Measurements from ENCODE around the gene PGBD5.
A peak's percentile ranks its signal among the peaks of the same experiment; 100 is the strongest.

Gene PGBD5

DNA sequence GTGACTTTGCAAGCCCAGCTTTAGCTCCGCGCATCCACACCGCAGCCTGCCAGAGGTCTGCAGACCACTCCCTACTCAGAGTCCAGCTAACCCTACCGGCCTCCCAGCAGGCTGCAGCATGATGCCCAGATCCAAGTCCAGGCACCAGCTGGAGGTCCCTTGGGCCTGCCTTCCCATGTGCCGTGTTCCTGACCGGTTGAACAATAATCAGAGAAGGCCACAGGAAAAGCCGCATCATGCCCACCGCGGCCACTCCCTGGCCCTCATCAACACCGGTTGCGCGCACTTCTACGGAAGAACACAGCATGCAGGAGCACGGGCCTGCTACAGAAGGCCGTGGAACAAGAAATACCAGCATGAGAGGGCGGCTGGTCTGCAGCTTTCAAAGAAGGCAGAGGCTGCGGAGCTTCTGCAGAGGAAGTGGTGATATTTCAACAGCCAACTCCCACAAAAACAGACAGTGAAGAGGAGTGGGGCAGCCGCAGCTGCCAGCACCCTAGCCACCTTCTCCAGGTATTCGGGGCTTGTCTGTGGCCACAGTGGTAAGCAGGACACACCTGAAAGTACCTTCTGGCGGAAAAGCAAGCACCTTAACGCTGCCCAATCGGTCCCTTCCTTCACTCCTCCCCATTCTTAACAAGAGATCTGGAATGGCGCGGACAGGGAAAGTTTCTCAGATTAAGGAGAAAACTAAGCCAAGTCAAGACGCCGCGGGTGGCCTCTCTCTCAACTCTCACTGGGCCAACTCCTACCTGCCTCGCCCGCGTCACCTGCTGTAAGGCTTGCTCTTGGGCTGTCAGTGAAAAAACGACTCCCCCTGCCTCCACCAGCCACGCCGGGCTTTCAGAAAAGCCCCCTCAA is 1.5 kb downstream of the PGBD5 start:
- TF ChIP-seq, protein P1, sequence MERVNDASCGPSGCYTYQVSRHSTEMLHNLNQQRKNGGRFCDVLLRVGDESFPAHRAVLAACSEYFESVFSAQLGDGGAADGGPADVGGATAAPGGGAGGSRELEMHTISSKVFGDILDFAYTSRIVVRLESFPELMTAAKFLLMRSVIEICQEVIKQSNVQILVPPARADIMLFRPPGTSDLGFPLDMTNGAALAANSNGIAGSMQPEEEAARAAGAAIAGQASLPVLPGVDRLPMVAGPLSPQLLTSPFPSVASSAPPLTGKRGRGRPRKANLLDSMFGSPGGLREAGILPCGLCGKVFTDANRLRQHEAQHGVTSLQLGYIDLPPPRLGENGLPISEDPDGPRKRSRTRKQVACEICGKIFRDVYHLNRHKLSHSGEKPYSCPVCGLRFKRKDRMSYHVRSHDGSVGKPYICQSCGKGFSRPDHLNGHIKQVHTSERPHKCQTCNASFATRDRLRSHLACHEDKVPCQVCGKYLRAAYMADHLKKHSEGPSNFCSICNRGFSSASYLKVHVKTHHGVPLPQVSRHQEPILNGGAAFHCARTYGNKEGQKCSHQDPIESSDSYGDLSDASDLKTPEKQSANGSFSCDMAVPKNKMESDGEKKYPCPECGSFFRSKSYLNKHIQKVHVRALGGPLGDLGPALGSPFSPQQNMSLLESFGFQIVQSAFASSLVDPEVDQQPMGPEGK (CRISPR knock-in tag; IDR thresholded peaks at IDR 0.05; ENCODE audit: borderline replicate concordance): no peak
- TF ChIP-seq ARNTL (CRISPR knock-in tag; IDR thresholded peaks at IDR 0.05; ENCODE audit: borderline replicate concordance, low read depth) (no peak), BACH2 (CRISPR knock-in tag; IDR thresholded peaks at IDR 0.05; ENCODE audit: borderline replicate concordance) (no peak), GLIS3 (CRISPR knock-in tag; IDR thresholded peaks at IDR 0.05) (no peak), ZNF565 (CRISPR knock-in tag; conservative IDR thresholded peaks at IDR 0.05; ENCODE audit: low read depth) (no peak), ZNF70 (CRISPR knock-in tag; IDR thresholded peaks at IDR 0.05) (no peak), ZC3H10 (CRISPR knock-in tag; IDR thresholded peaks at IDR 0.05) (no peak), SNAI2 (CRISPR knock-in tag; IDR thresholded peaks at IDR 0.05) (no peak), ZFP30 (CRISPR knock-in tag; IDR thresholded peaks at IDR 0.05) (no peak)
- peak; percentile 14; the same call in 1 of the 3 replicates for ATAC-seq

DNA sequence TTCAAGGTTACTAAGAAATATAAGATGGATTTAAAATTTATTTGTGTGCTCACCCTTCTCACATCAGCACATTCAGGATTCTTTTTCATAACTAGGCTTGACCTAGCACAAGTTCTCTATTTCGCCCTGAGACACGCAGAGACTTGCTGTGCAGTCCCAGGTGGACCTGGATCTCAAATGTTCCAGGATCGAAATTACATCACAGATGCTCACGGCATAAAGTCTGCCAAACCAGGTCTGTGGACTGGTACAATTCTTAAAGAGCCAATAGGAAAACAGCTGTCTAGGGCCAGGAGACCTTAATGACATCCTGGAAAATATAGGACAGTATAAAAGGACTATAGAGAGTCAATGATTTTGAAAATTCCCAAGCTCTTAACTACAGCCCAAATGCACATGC is 2.2 kb downstream of the PGBD5 start:
- ATAC-seq: no peak

More for the DNA sequence above, 2.2 kb downstream of the PGBD5 start:
- TF ChIP-seq ARNTL (CRISPR knock-in tag; IDR thresholded peaks at IDR 0.05; ENCODE audit: borderline replicate concordance, low read depth) (no peak), TCF4 (CRISPR knock-in tag; IDR thresholded peaks at IDR 0.05; ENCODE audit: borderline replicate concordance) (no peak), GLIS3 (CRISPR knock-in tag; IDR thresholded peaks at IDR 0.05) (no peak), TOX (CRISPR knock-in tag; IDR thresholded peaks at IDR 0.05; ENCODE audit: borderline replicate concordance) (no peak), ZFP30 (CRISPR knock-in tag; IDR thresholded peaks at IDR 0.05) (no peak), PPARA (CRISPR knock-in tag; IDR thresholded peaks at IDR 0.05; ENCODE audit: borderline replicate concordance) (no peak), ZC3H10 (CRISPR knock-in tag; IDR thresholded peaks at IDR 0.05) (no peak), RARB (CRISPR knock-in tag; IDR thresholded peaks at IDR 0.05) (no peak), OSR1 (CRISPR knock-in tag; IDR thresholded peaks at IDR 0.05) (no peak), ZNF70 (CRISPR knock-in tag; IDR thresholded peaks at IDR 0.05) (no peak), ZFP3 (CRISPR knock-in tag; IDR thresholded peaks at IDR 0.05) (no peak), BACH2 (CRISPR knock-in tag; IDR thresholded peaks at IDR 0.05; ENCODE audit: borderline replicate concordance) (no peak), ZNF565 (CRISPR knock-in tag; conservative IDR thresholded peaks at IDR 0.05; ENCODE audit: low read depth) (no peak), CSDC2 (CRISPR knock-in tag; IDR thresholded peaks at IDR 0.05) (no peak), ISL1 (CRISPR knock-in tag; IDR thresholded peaks at IDR 0.05) (no peak), ZNF8 (CRISPR knock-in tag; IDR thresholded peaks at IDR 0.05) (no peak)
- TF ChIP-seq, protein P2, sequence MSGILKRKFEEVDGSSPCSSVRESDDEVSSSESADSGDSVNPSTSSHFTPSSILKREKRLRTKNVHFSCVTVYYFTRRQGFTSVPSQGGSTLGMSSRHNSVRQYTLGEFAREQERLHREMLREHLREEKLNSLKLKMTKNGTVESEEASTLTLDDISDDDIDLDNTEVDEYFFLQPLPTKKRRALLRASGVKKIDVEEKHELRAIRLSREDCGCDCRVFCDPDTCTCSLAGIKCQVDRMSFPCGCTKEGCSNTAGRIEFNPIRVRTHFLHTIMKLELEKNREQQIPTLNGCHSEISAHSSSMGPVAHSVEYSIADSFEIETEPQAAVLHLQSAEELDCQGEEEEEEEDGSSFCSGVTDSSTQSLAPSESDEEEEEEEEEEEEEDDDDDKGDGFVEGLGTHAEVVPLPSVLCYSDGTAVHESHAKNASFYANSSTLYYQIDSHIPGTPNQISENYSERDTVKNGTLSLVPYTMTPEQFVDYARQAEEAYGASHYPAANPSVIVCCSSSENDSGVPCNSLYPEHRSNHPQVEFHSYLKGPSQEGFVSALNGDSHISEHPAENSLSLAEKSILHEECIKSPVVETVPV (CRISPR knock-in tag; IDR thresholded peaks at IDR 0.05): no peak
- TF ChIP-seq, protein P3, sequence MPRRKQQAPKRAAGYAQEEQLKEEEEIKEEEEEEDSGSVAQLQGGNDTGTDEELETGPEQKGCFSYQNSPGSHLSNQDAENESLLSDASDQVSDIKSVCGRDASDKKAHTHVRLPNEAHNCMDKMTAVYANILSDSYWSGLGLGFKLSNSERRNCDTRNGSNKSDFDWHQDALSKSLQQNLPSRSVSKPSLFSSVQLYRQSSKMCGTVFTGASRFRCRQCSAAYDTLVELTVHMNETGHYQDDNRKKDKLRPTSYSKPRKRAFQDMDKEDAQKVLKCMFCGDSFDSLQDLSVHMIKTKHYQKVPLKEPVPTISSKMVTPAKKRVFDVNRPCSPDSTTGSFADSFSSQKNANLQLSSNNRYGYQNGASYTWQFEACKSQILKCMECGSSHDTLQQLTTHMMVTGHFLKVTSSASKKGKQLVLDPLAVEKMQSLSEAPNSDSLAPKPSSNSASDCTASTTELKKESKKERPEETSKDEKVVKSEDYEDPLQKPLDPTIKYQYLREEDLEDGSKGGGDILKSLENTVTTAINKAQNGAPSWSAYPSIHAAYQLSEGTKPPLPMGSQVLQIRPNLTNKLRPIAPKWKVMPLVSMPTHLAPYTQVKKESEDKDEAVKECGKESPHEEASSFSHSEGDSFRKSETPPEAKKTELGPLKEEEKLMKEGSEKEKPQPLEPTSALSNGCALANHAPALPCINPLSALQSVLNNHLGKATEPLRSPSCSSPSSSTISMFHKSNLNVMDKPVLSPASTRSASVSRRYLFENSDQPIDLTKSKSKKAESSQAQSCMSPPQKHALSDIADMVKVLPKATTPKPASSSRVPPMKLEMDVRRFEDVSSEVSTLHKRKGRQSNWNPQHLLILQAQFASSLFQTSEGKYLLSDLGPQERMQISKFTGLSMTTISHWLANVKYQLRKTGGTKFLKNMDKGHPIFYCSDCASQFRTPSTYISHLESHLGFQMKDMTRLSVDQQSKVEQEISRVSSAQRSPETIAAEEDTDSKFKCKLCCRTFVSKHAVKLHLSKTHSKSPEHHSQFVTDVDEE (CRISPR knock-in tag; IDR thresholded peaks at IDR 0.05): no peak
- TF ChIP-seq, protein P4, sequence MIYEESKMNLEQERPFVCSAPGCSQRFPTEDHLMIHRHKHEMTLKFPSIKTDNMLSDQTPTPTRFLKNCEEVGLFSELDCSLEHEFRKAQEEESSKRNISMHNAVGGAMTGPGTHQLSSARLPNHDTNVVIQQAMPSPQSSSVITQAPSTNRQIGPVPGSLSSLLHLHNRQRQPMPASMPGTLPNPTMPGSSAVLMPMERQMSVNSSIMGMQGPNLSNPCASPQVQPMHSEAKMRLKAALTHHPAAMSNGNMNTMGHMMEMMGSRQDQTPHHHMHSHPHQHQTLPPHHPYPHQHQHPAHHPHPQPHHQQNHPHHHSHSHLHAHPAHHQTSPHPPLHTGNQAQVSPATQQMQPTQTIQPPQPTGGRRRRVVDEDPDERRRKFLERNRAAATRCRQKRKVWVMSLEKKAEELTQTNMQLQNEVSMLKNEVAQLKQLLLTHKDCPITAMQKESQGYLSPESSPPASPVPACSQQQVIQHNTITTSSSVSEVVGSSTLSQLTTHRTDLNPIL (CRISPR knock-in tag; IDR thresholded peaks at IDR 0.05; ENCODE audit: low read depth): no peak
- TF ChIP-seq, protein P5, sequence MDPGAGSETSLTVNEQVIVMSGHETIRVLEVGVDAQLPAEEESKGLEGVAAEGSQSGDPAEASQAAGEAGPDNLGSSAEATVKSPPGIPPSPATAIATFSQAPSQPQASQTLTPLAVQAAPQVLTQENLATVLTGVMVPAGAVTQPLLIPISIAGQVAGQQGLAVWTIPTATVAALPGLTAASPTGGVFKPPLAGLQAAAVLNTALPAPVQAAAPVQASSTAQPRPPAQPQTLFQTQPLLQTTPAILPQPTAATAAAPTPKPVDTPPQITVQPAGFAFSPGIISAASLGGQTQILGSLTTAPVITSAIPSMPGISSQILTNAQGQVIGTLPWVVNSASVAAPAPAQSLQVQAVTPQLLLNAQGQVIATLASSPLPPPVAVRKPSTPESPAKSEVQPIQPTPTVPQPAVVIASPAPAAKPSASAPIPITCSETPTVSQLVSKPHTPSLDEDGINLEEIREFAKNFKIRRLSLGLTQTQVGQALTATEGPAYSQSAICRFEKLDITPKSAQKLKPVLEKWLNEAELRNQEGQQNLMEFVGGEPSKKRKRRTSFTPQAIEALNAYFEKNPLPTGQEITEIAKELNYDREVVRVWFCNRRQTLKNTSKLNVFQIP (CRISPR knock-in tag; IDR thresholded peaks at IDR 0.05; ENCODE audit: borderline replicate concordance, low read depth): no peak

All from SK-N-SH treated with all-trans-retinoic acid at 6 μM for 48 hours (cell line).